ENCODE data around the gene NR2F1-AS1.
"Not testable (repeated sequence)": the region's sequence is repeated elsewhere in the genome, so short reads cannot be mapped to it uniquely, and the experiment has no call there.

The NR2F1-AS1 gene

GRCh38 chr5:93576994-93577853, 3.8 kb downstream of the NR2F1-AS1 start:
- DNase-seq (ENCODE audit: low read depth in 3 of 3) = no peak

- no peak for DNase-seq (ENCODE audit: low read depth in 3 of 3)
These were observed 5.3 kb downstream of the NR2F1-AS1 start for GRCh38 chr5:93575461-93576414.

GRCh38 chr5:93574491-93575305, 6.3 kb downstream of the NR2F1-AS1 start:
- DNase-seq (ENCODE audit: low read depth in 3 of 3) = no peak

- DNase-seq (ENCODE audit: low read depth in 3 of 3) = no peak
These were observed 7.4 kb downstream of the NR2F1-AS1 start for GRCh38 chr5:93573354-93574351.

- no peak for DNase-seq (ENCODE audit: low read depth in 3 of 3)
These were observed 8.2 kb downstream of the NR2F1-AS1 start for GRCh38 chr5:93572608-93573353.

- no peak for DNase-seq (ENCODE audit: low read depth in 3 of 3)
These were observed 8.9 kb downstream of the NR2F1-AS1 start for GRCh38 chr5:93572101-93572607.

GRCh38 chr5:93571114-93571949, 9.7 kb downstream of the NR2F1-AS1 start:
- no peak for DNase-seq (ENCODE audit: low read depth in 3 of 3)

GRCh38 chr5:93570294-93571113, 10.5 kb downstream of the NR2F1-AS1 start:
- no peak for DNase-seq (ENCODE audit: low read depth in 3 of 3)

GRCh38 chr5:93569300-93570160, 11.5 kb downstream of the NR2F1-AS1 start:
- no peak for DNase-seq (ENCODE audit: low read depth in 3 of 3)

- DNase-seq (ENCODE audit: low read depth in 3 of 3) = no peak
These were observed 13.6 kb downstream of the NR2F1-AS1 start for GRCh38 chr5:93567424-93567823.

- no peak for DNase-seq (ENCODE audit: low read depth in 3 of 3)
These were observed 14.9 kb downstream of the NR2F1-AS1 start for GRCh38 chr5:93566091-93566490.

GRCh38 chr5:93557021-93557604, 23.9 kb downstream of the NR2F1-AS1 start:
- DNase-seq (ENCODE audit: low read depth in 3 of 3) = no peak

GRCh38 chr5:93549594-93549993, 31.4 kb downstream of the NR2F1-AS1 start:
- DNase-seq (ENCODE audit: low read depth in 3 of 3) = not testable (repeated sequence)

GRCh38 chr5:93545872-93546271, 35.1 kb downstream of the NR2F1-AS1 start:
- no peak for DNase-seq (ENCODE audit: low read depth in 3 of 3)

- no peak for DNase-seq (ENCODE audit: low read depth in 3 of 3)
These were observed 48.6 kb downstream of the NR2F1-AS1 start for GRCh38 chr5:93532370-93532769.

GRCh38 chr5:93521815-93522214, 59.2 kb downstream of the NR2F1-AS1 start:
- not testable (repeated sequence) for DNase-seq (ENCODE audit: low read depth in 3 of 3)
